AG09309 (cell line): ENCODE data around the gene DLG2.
A peak's percentile ranks its signal among the peaks of the same experiment; 100 is the strongest.
"Not testable (repeated sequence)": the region's sequence is repeated elsewhere in the genome, so short reads cannot be mapped to it uniquely, and the experiment has no call there.

Experiments
- DNase-seq: peaks from one replicate; pipeline ENCODE4 v3.0.0-alpha.2; 2010; ENCODE audit warnings: low read depth
- H3K4me3 ChIP-seq: 2 replicates; pipeline ENCODE4 v1.5.1; 2011; ENCODE audit warnings: mild to moderate bottlenecking, low read depth, low read length, moderate library complexity; ENCODE audit not compliant: control insufficient read depth
- TF ChIP-seq, protein P1 (sequence below): IDR thresholded peaks from 2 replicates; pipeline ENCODE4 v1.5.1; 2011; ENCODE audit warnings: mild to moderate bottlenecking, low read depth, low read length, inconsistent platforms; ENCODE audit not compliant: insufficient read depth, control insufficient read depth; ENCODE audit errors: missing control alignments

Gene DLG2

GRCh38 chr11:85656777-85657176, 29.6 kb upstream of the DLG2 start:
- no peak for DNase-seq
- no peak overlapping the region for H3K4me3 ChIP-seq
- TF ChIP-seq, protein P1, sequence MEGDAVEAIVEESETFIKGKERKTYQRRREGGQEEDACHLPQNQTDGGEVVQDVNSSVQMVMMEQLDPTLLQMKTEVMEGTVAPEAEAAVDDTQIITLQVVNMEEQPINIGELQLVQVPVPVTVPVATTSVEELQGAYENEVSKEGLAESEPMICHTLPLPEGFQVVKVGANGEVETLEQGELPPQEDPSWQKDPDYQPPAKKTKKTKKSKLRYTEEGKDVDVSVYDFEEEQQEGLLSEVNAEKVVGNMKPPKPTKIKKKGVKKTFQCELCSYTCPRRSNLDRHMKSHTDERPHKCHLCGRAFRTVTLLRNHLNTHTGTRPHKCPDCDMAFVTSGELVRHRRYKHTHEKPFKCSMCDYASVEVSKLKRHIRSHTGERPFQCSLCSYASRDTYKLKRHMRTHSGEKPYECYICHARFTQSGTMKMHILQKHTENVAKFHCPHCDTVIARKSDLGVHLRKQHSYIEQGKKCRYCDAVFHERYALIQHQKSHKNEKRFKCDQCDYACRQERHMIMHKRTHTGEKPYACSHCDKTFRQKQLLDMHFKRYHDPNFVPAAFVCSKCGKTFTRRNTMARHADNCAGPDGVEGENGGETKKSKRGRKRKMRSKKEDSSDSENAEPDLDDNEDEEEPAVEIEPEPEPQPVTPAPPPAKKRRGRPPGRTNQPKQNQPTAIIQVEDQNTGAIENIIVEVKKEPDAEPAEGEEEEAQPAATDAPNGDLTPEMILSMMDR, result no peak

DNA sequence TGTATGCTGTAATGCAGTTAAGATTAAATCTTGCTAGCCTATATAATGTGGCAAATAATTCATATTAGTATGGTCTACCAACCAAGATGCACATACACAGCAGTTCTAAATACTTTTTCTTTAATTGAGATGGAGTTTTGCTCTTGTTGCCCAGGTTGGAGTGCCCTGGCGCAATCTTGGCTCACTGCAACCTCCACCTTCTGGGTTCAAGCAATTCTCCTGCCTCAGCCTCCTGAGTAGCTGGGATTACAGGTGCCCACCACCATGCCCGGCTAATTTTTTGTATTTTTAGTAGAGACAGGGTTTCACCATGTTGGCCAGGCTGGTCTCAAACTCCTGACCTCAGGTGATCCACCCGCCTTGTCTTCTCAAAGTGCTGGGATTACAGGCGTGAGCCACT, 27.2 kb upstream of the DLG2 start:
- not testable (repeated sequence) for H3K4me3 ChIP-seq, DNase-seq

- DNase-seq, result no peak
- no peak overlapping the region for H3K4me3 ChIP-seq
- TF ChIP-seq, protein P1, result no peak
Measured at GRCh38 chr11:85652786-85653447, 25.8 kb upstream of the DLG2 start.

GRCh38 chr11:85651118-85651517, 24.0 kb upstream of the DLG2 start:
- DNase-seq, result no peak
- no peak overlapping the region for H3K4me3 ChIP-seq
- TF ChIP-seq, protein P1, result no peak

DNA sequence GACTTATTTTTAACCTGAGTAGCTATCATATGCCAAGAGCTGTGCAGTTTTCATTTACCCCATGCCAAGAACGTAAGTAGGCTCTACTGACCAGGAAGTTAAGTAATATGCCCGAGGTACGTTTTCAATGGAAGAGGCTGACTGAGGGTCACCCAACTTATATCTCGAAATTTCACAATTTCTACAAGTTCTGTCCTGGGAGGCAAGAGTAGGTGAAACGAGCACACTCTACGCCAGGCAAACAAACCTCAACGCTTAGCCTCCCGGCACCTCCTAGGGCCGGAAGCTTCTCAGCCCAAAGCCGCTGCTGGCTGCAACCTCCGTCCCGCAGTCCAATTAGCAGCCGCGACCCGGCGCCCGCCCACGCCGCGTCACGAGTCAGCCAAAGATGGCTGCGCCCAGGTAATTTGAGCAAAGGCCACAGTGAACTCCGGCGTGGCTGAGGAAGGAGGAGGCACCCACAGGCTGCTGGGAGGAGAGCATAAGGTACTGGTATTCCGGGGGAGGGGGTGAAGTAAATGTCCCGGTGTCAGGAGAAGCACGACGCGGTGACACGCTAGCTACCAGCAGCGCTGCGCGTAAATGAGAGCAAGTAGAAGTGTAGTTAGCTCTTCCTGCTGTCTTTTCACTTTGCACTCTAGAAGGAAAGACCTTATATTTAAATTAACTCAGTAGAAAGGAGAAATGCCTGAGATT, 20.6 kb upstream of the DLG2 start, which contains the start of gene TMEM126A:
Gene TMEM126A, plus strand, starts transcription at position 364 of the 696 bp plus-strand sequence. CDS start 2,289 bp downstream, outside the sequence.
- peak within 1 kb of the TSS; percentile 74 for H3K4me3 ChIP-seq
- DNase-seq, result no peak
- TF ChIP-seq, protein P1, result no peak

DNA sequence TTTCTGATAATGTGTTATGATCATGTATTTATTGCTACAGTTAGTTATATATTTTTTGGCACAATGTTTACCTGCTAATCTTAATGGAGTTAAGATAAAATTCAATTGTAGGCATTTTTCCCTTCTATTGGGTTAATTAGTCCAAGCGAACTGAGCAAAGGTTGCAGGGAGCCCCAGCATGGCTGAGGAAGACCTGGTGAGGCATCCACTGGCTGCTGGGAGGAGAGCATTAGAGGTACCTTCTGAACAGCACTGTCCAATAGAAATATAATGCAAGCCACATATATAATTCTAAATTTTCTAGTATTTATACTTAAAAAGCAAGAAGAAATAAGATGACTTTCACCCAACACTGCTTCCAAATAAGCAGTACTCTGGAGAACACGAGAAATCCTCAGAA, 19.9 kb upstream of the DLG2 start:
- H3K4me3 ChIP-seq, result peak overlapping the region; percentile 74
- TF ChIP-seq, protein P1, result no peak
- DNase-seq, result no peak

DNA sequence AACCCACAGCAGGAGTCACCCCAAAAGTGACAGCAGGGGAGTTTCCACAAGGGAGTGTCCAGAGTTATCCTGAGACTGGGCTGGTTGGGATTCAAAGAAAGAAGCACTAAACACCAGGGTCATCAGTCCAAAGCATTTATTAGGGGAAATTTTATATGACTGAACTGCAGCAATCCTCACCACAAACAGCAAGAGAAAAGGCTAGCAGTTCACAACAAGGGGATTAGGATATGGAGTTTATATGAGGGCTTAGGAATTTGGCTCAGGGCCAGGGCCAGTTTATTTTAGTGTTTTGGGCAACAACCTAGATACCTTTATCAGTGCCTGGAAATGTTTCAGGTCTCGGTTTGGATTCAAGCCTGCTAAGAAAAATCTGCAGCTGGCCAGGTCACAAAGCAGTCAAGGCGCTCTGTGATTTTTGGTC, 16.1 kb upstream of the DLG2 start:
- peak; percentile 28 for DNase-seq
- TF ChIP-seq, protein P1, result no peak
- H3K4me3 ChIP-seq, result no peak overlapping the region
